ENCODE results near the gene NAT14. TPM values are rescaled to one million over a fixed set of nuclear protein-coding genes. Genes with fewer than 3 reads are reported as not detected.

The NAT14 gene
- polyA plus RNA-seq, 1 of the 3 experiments (the other 2 are of a cell fraction): 89.9 TPM

- peak; percentile 57 for DNase-seq
Measured at GRCh38 chr19:55526216-55527196, 41.5 kb downstream of the NAT14 start.

GRCh38 chr19:55527197-55528029 lies 42.4 kb downstream of the NAT14 start:
- no peak for DNase-seq
- Histone ChIP-seq H3K79me2 (ENCODE audit: insufficient read depth) (no peaks in the 10 kb centered on the region), H3K9ac (no peak overlapping the region), H4K20me1 (ENCODE audit: insufficient read depth) (no peaks in the 10 kb centered on the region), H3K4me1 (ENCODE audit: control insufficient read depth in 1 of 2, insufficient read depth in 2 of 2, low read depth in 1 of 2, low read length in 1 of 2) (peaks cover 0 to 31% of the 10 kb centered on the region in 2 experiments; a peak in 1 of 4 replicates), H3F3A (replicated peaks; ENCODE audit: insufficient read depth) (no peaks in the 10 kb centered on the region), H3K36me3 (replicated peaks in 1 of 2; ENCODE audit: control insufficient read depth in 1 of 2, insufficient read depth in 2 of 2, low read length in 1 of 2) (no peaks in the 10 kb centered on the region), H2AFZ (ENCODE audit: low read depth) (no peak overlapping the region), H3K9me3 (no peaks in the 10 kb centered on the region), H3K27me3 (ENCODE audit: insufficient read depth) (no peaks in the 10 kb centered on the region), H3K4me2 (no peak overlapping the region), H3K4me3 (ENCODE audit: low read depth in 2 of 2, low read length in 1 of 2) (no peak overlapping the region), H3K9me2 (no peaks in the 10 kb centered on the region), H3K27ac (ENCODE audit: low read depth in 2 of 2, low read length in 1 of 2) (no peak overlapping the region; a peak in 1 of 4 replicates)
- TF ChIP-seq TEAD4 (IDR thresholded peaks at IDR 0.05; ENCODE audit: borderline replicate concordance, insufficient read depth): no peak
- WGBS (ENCODE audit: low lambda C conversion rate): 66% methylated on average over 22 of the region's 22 CpGs
- ChIA-PET POLR2A (interaction anchor here (0.9 kb wide), 1 partner anchor 72 kb away, joined by 5 read pairs; the partner anchor contains the start of gene FIZ1), CTCF (interaction anchor here (0.7 to 1.5 kb wide), 3 partner anchors 13 to 106 kb away, joined by 3 to 6 read pairs (median 5); no protein-coding TSS in a partner anchor)

More at GRCh38 chr19:55526216-55527196, 41.5 kb downstream of the NAT14 start:
- TF ChIP-seq CHD2 (IDR thresholded peaks at IDR 0.05; ENCODE audit: low read length, partially characterized antibody) (no peak), SMC3 (IDR thresholded peaks at IDR 0.05; ENCODE audit: low read depth, low read length) (no peak), FOXJ3 (CRISPR knock-in tag; IDR thresholded peaks at IDR 0.05) (no peak), TCF12 (IDR thresholded peaks at IDR 0.05) (no peak)
- H2AFZ ChIP-seq (ENCODE audit: low read depth): no peak overlapping the region
- H3K9ac ChIP-seq: no peak overlapping the region
- H3K79me2 ChIP-seq (ENCODE audit: insufficient read depth): no peaks in the 10 kb centered on the region
- no peaks in the 10 kb centered on the region for H3F3A ChIP-seq (replicated peaks; ENCODE audit: insufficient read depth)
- H3K4me1 ChIP-seq (ENCODE audit: control insufficient read depth in 1 of 2, insufficient read depth in 2 of 2, low read depth in 1 of 2, low read length in 1 of 2): peaks cover 0 to 38% of the 10 kb centered on the region in 2 experiments; a peak in 1 of 4 replicates
- H3K9me3 ChIP-seq: no peaks in the 10 kb centered on the region
- no peaks in the 10 kb centered on the region for H4K20me1 ChIP-seq (ENCODE audit: insufficient read depth)
- POLR2A ChIA-PET: interaction anchor here (0.6 to 0.9 kb wide), 2 partner anchors 49 to 73 kb away, joined by 3 to 5 read pairs; partner anchors contain the start of gene FIZ1
- no peak overlapping the region; a peak in 1 of 4 replicates for H3K27ac ChIP-seq (ENCODE audit: low read depth in 2 of 2, low read length in 1 of 2)
- CTCF ChIA-PET: interaction anchor here (0.6 to 1.5 kb wide), 5 partner anchors 10 to 107 kb away, joined by 4 to 7 read pairs (median 6); partner anchors contain the start of gene ZNF865
- no peaks in the 10 kb centered on the region for H3K27me3 ChIP-seq (ENCODE audit: insufficient read depth)
- no peak overlapping the region for H3K4me3 ChIP-seq (ENCODE audit: low read depth in 2 of 2, low read length in 1 of 2)
- WGBS (ENCODE audit: low lambda C conversion rate): 52% methylated on average over 20 of the region's 35 CpGs
- no peaks in the 10 kb centered on the region for H3K36me3 ChIP-seq (replicated peaks in 1 of 2; ENCODE audit: control insufficient read depth in 1 of 2, insufficient read depth in 2 of 2, low read length in 1 of 2)
- H3K9me2 ChIP-seq: no peaks in the 10 kb centered on the region
- H3K4me2 ChIP-seq: no peak overlapping the region

Data from SK-N-SH (cell line).